HG02623 (cell line): ENCODE data around the gene KLHDC9.
A peak's percentile ranks its signal among the peaks of the same experiment; 100 is the strongest.

ENCODE experiments used
- ATAC-seq: cut with Tn5 transposase; IDR thresholded peaks from one replicate; pipeline ENCODE4 v1.9.1; 2021; ENCODE audit warnings: moderate library complexity; ENCODE audit not compliant: unreplicated experiment

The KLHDC9 gene

GRCh38 chr1:161131523-161132409 lies 33.6 kb downstream of the KLHDC9 start:
- ATAC-seq: no peak

- peak; percentile 95 for ATAC-seq
Observed at GRCh38 chr1:161132410-161133219, 34.5 kb downstream of the KLHDC9 start, which contains the start of gene DEDD. Gene DEDD (minus strand): TSS chr1:161132667. CDS start chr1:161124462, 8,205 bp downstream.

- ATAC-seq: no peak
Observed at GRCh38 chr1:161133220-161133740, 35.1 kb downstream of the KLHDC9 start.

- ATAC-seq: no peak
Observed at GRCh38 chr1:161137881-161138280, 39.7 kb downstream of the KLHDC9 start.

- no peak for ATAC-seq
Observed at GRCh38 chr1:161138431-161138830, 40.3 kb downstream of the KLHDC9 start.

GRCh38 chr1:161139766-161140165 lies 41.6 kb downstream of the KLHDC9 start:
- ATAC-seq: no peak

- no peak for ATAC-seq
Observed at GRCh38 chr1:161140755-161141400, 42.7 kb downstream of the KLHDC9 start.

GRCh38 chr1:161145832-161146231 lies 47.7 kb downstream of the KLHDC9 start:
- ATAC-seq: no peak
